NCI-H82 (cell line): ENCODE data around the gene MRPS18A.

Source experiments
- DNase-seq: peaks from one replicate; lab custom pipeline; 2025; lab: John Stamatoyannopoulos, UW

MRPS18A gene

DNA sequence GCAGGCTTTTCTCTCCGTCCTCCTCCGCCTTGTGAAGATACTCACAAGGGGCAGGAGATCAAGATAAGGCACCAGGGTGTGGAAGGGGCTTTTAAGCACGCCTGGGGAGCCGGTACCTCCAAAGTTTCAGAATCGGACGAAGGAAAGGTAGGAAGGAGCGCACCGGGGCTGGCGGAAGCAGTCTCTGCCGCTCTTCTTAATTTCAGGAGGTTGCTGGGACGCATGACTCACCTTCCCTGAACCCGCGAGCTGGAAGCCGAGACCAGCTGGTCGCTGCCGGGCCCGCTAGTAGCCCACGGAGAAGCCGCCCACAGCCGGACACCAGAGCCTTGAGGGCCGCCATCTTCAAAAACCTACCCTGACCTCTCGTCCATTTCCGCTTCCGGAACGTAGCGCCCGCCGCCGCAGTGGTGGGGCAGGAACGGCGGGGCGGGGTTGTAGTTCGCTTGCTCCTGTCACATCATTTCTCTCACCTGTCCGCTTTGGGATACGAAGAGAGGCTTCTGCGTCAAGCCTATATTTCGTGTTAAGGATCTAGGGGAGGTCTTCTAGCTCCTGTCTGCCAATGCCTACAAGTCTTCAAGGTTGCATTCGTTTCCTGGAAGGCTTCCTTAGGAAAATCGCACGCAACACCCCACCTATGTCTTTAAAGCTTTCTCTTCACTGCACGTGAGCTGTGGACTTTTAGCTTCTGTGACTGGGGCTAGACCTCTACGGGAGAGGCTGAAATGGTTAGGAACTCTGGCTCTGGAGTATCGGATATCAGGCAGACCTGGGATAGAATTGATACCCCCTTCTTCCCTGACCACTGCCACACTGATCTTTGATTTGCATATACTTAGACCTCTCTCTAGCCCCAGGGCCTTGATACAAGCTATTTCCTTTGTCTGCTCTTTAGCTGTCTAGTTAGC, at the start of gene MRPS18A:
TSS of gene MRPS18A (minus strand) at position 355 of the 911 bp plus-strand sequence. CDS start at position 343, 12 bp downstream.
- DNase-seq = peak; percentile 83

DNA sequence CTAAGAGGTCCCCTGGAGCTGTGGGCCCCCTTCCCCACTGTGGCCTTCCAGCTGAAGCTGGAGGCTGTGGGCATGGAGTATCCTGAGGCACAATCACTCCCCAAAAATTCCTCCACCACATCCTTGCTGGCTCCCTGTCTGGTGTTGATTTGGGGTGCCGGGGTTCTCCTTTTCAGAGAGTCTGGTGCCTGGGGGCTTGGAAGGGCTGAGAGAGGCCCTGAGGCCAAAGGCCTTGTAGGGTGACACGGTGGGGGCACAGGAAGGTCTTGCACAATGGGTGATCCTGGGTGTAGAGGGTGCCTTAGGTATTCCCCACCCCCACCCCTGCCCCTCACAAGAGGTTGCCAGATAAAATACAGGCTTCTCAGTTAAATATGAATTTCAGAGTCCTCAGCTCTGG, 49.3 kb upstream of the MRPS18A start:
- DNase-seq = no peak

DNA sequence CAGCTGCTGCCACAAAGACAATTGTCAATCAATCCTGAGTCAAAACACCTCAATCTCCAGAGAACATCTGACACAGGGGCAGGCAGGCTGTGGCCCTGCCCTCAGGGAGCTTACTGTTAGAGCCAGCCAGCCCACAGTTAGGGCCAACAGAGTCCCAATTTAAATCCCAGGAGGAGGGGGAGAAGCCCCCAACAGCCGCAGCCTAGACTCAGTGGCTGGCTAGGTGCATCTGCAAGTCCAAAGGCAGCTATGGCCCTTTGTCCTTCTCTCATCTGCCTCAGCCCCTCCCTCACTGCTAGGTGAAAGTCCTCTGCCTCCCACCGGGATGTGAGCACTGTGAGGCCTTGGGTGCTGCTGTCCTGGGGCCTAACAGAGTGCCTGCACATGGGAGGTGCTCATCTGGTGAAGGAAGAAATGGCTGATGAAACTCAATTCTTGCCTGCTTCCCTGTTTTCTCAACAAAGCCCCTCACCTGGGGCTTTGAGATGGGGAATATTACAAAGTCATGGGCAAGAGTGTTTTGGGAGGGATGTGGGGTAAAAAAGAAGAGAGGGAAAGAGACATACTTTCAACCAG, 48.7 kb upstream of the MRPS18A start:
- no peak for DNase-seq

DNA sequence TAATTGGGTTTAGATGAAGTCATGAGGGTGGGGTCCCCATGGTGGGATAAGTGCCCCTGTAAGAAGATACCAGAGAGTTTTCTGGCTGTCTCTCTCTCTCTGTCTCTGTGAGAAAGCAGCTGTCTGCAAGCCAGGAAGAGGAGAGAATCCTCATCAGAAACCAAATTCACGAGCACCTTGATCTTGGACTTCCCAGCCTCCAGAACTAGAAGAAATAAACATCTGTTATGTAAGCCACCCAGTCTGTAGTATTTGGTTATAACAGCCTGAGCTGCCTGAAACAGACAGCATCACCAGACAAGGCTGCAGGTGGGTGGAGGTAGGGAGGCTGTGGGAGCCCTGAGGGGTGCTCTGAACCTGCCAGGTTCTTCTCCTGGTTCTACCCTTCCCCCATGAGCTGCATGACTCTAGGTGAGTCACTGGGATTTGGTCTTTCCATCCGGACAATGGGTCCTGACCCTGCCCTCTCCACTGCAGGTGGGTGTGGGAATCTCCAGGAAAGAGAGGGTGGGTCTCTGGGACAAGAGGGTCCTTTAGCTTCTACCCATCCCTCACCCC, 48.1 kb upstream of the MRPS18A start:
- no peak for DNase-seq

DNA sequence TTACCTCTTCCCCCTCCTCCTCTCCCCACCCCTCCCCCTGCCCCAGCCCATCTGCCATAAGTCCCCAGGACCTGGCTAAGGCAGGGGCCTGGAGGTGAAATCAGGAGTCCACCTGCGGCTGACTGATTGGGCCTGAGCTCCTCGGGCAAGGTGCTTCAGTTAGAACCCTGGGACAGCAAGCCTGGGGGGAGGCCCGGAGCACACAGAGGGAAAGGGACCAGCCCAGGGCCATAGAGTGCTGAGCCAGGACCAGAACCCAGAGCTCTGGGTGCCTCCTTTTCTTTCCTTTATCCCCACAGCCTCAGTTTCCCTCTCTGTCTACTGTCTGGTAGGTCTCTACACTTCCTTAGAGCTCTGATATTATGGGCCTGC, 46.7 kb upstream of the MRPS18A start:
- peak; percentile 44 for DNase-seq

DNA sequence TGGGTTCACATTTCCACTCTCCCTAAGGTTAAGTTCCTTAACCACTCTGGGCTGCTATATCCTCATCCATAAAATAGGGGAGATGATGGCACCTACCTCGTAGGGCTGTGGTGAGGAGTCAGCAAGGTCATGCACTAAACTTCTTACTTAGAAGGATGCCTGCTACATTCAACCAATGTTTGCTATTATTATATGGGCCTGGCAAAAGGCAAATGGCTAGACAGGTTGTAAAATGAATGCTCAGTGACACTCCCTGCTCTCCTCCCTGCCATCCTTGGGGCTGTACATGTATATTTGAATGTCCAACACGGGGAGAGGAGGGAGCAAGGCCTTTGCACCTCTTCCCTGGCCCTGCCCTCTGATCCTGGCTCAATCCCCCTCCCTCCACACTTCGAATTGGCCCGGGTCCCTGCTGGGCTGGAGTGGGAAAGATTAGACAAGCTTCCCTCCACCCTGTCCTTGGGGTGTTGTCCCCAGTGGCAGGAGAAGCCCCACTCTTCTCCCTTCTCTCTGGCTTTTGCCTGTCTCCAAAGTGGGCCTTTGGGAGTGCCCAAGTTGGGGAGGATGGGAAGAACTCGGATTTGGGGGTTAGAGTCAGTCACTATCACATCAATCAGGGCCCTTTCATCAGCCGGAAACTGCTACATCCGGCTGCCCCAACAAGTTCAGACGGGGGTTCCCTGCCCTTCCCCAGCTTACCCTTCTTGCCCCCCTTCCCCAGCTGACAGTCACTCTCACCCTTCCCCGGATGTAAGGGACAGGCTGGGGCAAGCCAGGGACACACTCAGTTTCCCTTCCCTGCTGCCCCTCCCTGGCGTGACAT, 46.1 kb upstream of the MRPS18A start:
- no peak for DNase-seq

DNA sequence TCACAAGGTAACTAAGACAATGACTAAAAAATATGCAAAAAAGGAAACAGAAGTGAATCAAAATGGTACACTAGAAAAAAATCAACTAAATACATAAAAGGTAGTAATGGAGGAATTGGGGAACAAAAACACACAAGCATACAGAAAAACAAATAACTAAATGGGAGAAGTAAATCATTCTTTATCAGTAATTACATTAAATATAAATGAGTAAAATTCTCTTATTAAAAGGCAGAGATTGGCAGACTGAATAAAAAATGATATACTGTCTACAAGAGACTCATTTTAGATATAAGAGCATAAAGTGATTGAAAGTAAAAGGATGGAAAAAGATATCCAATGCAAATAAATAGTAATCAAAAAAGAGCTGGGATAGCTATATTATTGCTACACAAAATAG, 43.0 kb upstream of the MRPS18A start:
- DNase-seq = no peak

DNA sequence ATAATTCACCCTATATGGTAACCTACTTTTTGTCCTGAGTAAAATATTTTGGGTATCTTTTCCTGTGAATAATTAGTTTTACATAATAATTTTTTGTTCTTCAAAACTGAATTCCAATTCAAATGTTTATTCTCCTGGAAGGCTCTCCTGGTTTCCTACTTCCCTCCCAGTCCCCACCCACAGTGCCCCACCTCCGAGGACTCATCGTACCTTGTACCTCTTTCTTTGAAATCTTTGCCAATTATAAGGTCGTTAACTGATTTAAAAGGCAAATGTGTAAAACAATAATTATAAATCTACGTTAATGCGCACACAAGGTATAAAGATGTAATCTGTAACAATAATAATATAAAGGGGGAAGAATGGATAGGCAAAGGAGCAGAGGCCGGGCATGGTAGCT, 41.9 kb upstream of the MRPS18A start:
- no peak for DNase-seq

DNA sequence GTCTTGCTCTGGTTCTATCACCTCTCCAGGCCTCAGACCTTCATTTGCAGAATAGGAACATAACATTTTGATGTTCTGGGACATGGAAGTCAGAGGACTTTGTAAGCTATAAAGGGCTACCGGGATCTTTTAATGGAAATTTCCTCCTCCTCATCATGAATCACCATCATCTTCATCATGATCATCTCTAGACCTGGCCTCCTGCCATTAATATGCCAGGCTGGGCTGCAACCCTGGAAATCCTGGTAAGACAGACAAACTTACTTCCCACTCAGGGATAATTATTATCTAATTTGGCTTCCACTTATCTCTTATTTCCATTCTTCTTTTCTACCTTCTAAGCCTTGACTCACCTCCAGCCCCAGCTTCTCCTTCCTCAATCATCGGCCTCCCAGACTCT, 41.0 kb upstream of the MRPS18A start:
- no peak for DNase-seq

DNA sequence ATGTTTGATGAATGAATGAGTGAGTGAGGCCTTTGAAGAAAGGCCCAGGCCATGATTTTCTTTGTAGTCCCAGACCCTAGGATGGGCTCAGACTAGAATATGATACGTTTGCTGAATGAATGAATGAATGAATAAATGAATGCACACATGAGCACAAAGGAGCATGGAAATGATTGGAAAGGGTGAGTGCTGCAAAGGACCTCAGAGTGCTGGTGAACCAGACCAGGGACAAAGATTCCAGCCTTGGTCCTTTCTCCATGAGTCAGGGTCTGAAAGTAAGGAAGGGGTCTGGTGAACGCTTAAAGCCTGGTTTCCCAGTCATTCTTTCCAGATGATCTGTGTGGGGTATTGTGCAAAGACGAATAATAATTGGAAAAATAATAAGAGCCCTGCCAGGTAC, 40.0 kb upstream of the MRPS18A start:
- DNase-seq = no peak

DNA sequence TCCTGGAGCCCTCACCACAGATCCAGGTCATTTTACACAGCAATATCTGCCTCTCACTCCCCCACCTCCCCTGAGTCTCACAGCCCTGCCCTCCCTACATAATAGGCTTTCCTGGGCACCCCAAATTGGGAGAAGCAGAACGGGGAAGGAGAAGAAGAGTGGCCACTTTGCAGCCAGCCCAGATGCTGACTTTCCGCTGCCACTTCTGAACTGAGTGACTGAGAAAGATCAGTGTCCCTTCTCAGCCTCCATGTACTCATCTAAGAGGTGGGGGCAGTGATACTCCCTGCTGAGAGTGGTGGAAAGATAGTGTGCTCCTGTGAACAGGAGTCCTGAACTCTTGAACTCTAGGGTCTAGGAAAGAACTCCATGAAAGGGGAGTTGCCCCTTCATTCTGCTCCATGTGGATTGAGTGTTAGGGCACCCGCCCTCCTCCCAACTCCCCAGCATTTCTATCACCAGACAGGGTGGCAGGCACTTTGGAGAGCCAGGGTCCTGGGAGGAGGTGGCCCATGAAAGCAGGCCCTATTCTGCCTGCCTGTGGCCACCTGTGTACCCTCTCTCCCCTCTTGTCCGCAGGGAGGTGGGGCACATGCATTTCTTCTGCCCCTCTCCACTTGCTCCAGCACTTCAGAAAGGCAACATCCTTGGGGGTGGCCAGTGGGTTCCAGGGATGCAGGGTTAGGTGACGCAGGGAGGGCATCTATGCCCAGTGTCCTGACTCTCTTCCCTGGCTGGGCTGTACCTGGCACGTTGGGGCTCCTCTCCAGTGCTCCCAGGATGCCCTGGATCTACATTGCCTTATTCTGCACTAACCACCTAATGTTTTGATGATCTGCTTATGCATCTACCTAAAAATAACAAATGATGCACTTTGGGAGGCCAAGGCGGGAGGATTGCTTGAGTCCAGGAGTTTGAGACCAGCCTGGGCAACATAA, 38.3 kb upstream of the MRPS18A start:
- DNase-seq = no peak

DNA sequence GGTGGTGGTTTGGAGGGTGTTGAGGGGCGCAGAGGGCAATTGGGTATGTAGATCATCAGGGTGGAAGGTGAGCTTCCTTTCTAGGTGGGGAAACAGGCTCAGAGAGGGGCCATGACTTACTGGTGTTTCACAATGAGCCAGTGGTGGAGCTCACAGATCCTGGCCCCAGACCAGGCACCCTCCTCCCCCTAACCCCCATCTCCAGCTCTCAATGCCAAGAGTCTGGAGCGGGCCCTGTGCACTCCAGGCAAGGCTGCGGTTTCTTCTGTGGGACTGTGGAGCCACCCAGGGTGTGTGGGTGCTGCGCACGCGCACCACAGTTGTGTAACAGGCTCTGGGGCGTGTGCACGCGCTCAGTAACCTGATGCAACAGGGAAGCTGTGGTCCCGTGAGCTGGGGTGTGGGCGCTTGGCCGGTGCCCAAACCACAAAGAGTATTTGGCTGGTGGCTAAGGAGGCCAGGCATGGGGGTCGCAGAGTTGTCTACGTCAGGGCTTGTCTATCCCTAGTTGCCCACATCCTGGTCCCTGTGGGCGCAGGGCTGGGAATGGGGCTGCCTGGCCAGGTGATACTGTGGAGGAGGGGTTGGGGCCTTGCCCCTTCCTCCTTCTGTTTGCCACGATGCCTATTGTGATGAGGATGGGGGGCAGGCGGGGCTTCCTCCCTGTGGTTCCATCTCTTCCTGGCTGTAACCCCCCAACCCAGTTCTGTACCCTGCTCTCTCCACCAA, 37.5 kb upstream of the MRPS18A start:
- no peak for DNase-seq

DNA sequence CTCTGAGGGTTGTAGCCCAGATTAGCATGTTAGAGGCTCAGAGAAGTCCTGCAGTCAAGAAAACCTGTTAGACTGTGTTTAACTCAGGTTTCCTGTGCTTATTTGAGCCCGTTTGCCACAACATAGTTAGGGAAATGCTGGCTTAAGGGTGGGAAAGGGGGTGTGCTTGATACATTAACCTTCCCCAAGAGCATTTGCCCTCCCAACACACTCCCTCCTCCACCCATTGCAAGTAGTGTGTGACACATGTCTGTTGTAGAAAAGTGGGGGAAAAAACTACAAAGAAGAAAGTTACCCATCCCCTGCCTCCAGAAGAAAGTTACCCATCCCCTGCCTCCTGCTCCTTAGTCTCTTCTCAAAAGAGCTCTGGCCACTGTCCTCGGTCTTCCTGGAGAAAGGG, 36.8 kb upstream of the MRPS18A start:
- no peak for DNase-seq

DNA sequence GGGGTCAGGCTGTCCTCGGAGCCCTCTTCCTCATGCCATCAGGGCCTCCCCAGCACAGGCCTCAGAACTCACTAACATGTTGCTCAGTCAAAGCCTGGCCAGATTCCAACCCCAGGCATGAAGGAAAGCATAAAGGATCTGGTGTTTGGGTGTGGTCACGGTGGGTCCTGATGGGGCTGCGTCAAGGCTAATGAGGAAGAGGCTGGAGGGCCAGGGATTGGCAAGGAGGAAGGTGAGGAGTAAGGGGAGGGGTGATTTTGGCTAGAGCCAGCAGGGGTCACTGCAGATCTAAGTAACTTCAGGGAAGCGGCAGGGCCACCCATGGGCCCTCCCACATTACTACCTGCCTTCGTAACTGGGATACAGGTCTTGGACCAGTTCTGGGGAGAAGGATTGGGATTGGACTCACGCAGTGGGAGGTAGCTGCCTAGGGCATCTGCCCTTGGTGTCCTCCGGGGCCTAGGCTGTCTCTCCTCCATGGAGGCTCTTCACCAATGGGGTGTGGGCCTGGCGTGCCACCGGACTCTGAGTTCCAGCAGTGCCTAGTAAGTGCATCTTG, 36.2 kb upstream of the MRPS18A start:
- peak; percentile 91 for DNase-seq

DNA sequence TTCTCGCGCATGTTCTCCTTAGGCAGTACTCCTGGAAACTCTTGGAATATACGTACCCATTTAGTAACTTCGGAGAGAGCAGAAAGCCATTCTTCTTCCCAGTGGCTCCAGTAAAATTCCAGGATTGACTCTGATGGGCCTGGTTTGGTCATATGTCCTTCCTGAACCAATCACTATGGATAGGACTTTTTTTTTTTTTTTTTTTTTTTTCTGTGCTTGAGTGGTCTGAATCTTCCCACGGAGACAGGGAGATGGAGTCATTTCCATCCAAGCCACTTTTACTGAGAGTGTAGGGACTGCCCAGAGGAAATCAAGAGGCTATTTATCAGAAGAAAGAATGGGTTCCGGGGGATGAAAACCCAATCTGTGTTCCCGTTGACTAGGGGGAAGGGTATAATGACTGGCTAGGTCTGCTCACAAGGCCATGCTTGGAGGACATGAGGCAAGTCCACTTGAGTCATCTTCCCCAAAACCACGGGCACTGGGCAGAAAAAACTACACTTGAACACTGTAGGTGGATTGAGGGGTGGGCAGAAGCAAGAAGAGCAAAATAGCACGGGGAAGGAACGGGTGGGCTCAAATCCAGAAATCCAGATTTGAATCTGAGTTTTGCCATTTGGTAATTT, 35.4 kb upstream of the MRPS18A start:
- DNase-seq = no peak

DNA sequence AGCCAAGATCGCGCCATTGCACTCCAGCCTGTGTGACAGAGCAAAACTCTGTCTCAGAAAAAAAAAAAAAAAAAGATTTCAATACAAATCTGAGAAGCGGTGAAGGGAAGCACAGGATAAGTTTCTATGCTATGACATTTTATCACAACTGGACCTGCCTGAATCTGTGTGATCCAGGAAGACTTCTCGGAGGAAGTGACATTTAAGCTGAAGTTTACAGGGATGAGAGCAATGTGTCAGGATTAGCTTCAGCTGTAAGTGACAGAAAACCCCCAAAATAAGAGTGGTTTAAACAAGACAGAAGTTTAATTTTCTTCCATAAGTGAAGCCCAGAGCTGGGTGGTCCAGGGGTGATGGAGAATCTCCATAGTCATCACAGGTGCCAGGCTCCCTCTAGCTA, 33.4 kb upstream of the MRPS18A start:
- DNase-seq = no peak

DNA sequence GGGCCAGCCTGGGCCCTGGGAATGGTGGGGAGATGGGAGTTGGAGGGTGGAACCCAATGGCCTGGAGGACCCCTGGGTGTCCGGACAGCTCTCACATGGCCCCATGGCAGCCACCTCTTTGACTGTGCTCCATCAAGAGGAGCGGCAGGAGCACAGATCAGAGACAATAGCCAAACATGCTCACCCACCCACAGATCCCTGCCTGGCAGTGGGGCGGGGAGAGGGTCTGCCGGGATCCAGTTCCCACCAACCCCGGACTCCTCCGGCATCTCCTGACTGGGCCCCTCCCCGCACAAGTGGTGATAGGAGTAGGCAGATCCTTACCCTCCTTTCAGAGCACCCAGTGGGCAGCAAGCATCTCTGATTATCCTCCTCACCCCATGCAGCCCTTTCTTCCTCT, 31.9 kb upstream of the MRPS18A start:
- no peak for DNase-seq

DNA sequence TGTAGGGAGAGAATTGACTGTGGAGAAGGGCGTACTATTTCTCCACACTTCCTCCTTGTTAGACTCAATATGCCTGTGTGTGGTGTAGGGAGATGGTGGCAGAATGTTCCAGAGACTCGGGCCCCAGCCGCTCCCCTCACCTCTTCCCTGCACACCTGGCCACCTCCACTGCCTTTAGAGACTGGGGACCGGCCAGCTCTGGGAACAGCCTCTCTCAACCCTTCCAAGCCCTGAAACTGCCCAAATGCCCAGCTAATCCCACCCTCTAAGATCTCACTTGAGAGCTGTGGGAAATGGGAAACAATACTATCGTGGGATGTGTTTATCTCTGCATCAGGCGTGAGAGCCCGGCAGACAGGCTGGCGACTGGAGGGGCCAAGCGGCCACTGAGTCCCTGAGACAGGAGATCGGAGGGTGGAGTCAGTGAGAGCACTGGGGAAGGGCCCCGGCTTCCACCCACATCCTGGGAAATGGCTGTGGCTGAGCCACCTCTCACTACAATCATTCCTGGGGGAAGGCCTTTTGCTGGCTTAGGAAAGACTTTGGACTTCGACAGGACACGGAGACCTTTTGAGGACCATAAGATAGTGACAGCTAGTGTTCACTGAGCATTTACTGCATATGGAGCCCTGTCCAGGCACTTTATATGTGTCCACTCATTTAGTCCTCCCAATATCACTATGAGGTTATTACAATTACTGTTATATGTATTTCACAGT, 31.0 kb upstream of the MRPS18A start:
- no peak for DNase-seq

DNA sequence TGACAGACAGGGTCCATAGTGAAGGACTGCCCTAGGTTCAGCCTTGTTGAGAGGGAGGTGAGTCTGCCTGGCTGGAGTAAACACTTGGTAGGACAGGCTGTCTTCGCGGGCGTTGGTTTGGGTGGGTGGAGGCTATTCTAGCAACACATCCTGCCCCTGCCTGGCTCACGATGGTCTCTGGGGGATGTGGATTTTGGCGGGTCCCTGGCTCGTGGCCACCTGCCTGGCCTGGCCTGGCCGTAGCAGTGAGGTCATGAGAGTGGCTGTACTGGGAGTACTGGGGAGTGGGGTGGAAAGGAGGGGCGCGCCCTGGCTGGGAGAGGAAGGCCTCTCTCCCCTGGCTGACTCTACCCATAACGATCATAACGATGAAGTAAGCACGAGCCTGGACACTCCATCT, 30.2 kb upstream of the MRPS18A start:
- no peak for DNase-seq
